ENCODE data around the gene ANKRD1.
"Not testable (repeated sequence)": the region's sequence is repeated elsewhere in the genome, so short reads cannot be mapped to it uniquely, and the experiment has no call there.

ANKRD1 gene

GRCh38 chr10:90920986-90921666, at the start of gene ANKRD1:
ANKRD1 (minus strand) TSS chr10:90921087; CDS start chr10:90921027, 60 bp downstream.
- no peak for DNase-seq (ENCODE audit: low read depth)

- no peak for DNase-seq (ENCODE audit: low read depth)
These were observed 49.2 kb upstream of the ANKRD1 start for GRCh38 chr10:90969947-90970673.

GRCh38 chr10:90969121-90969534, 48.2 kb upstream of the ANKRD1 start:
- DNase-seq (ENCODE audit: low read depth): no peak

- no peak for DNase-seq (ENCODE audit: low read depth)
These were observed 47.6 kb upstream of the ANKRD1 start for GRCh38 chr10:90968328-90969081.

DNA sequence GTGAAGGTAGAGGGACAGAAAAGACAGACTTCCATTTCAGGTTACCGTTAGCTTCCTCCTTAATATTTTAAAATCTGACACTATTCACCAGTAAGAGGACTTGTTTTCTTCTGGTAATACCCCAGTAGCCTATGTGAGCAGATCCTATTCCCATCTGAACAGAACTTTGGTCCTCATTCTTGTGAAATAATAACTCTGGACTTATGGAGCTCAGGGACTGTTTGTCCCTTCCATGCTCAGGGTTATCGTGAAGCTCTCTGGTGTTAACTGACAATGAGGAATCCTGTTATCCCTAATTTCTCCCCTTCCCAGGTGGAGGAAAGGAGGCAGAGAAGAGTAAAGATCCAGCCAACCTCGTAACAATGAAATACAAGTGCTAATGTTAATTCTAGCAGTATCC, 47.0 kb upstream of the ANKRD1 start:
- DNase-seq (ENCODE audit: low read depth): no peak

DNA sequence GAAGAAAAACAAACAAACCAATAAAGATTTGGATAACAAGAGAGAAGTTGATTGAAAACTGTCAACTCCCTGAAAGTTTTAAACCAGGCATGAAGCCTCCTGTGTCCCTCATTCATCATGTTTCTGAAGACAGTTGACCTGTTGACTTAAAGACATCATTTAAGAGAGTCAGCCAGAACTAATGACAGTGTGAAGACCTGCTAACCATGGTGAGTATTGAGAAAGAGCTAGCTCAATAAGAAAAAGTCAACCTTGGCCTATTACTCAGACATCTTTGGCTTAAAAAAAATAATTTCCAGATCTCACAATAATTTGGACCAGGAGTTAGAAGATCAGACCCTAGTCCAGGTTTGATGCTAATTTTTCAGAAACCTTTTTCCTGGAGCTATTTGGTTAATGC, 45.3 kb upstream of the ANKRD1 start:
- no peak for DNase-seq (ENCODE audit: low read depth)

- DNase-seq (ENCODE audit: low read depth): no peak
These were observed 44.8 kb upstream of the ANKRD1 start for GRCh38 chr10:90965720-90966119.

GRCh38 chr10:90964781-90965465, 44.0 kb upstream of the ANKRD1 start:
- no peak for DNase-seq (ENCODE audit: low read depth)

- DNase-seq (ENCODE audit: low read depth): no peak
These were observed 42.4 kb upstream of the ANKRD1 start for GRCh38 chr10:90963331-90963730.

DNA sequence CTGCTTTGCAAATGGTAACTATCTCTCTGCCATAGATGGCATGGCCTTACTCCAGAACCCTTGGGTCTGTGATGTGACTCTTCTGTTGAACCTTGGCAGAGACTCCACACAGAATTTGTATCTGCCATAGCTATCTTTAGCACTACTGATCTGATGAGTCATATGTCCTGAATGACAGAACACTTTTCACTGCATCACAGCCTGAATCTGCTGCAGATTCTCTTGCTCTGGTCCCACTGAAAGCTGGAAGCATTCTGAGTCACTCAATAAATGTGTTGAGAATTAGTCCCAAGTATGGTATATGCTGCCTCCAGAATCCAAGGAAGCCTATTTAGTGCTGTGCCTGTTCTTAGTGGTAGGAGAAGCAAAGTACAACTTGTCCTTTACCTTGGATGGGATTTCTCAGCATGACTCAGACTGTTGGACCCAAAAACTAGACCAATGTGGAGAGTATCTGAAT, 39.5 kb upstream of the ANKRD1 start:
- DNase-seq (ENCODE audit: low read depth): no peak

- DNase-seq (ENCODE audit: low read depth): no peak
These were observed 38.9 kb upstream of the ANKRD1 start for GRCh38 chr10:90959826-90960225.

DNA sequence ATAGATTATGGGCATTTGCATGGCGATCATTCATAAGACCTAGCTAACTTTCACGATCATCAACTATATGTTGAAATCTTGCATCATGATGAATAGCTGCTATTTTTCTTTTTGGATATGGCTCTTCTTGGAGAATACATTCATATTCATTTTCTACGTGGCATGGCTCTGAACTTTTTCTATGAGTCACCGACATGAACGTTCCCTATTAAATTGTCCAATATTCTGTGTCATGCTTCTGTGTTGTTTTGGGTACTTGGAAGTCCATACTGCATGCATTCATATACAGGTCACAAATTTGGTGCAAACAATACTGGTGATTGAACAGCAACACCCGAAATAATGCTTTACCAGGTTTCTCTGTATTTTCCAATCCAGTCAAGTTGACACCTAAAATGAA, 37.9 kb upstream of the ANKRD1 start:
- DNase-seq (ENCODE audit: low read depth): no peak

DNA sequence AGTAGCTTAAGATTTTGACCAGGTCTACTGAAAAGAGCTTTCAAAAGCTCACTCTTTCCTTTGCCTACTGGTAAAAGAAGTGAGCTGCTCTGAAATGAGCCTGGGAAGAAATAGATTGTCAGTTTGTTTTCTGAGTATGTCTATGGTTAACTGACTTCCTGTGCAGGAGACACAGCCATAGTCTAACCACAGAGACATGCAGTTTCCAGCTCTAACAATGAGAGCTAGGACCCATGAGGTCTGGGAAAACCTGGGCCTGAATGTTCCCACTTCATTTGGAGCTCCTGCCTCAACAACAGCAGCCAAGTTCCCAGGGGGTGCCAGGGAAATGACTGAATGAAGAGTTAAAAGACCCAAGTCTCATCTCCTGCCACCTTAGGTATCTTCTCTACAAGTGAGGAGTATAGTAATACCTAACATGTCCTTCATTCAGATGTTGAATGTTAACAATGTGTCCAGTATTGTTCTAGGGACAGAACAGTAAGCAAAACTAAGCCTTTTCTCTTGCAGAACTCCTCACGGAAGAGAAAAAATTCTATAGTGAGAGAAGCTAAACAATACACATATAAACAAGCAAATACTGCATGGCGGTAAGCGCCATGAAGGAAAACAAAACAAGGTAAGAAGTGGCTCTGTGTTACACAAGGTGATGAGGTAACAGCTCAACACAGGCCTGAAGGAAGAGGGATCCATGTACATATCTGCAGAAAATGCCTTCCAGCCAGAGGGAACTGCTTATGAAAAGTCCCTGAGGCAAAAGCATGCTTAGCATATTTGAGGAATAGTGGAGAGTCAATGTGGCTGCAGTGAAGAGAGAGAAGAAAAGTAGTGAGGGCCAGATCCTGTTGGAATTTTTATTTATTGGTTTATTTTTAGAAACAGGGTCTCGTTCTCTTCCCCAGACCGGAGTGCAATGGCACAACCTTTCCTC, 26.4 kb upstream of the ANKRD1 start:
- no peak for DNase-seq (ENCODE audit: low read depth)

DNA sequence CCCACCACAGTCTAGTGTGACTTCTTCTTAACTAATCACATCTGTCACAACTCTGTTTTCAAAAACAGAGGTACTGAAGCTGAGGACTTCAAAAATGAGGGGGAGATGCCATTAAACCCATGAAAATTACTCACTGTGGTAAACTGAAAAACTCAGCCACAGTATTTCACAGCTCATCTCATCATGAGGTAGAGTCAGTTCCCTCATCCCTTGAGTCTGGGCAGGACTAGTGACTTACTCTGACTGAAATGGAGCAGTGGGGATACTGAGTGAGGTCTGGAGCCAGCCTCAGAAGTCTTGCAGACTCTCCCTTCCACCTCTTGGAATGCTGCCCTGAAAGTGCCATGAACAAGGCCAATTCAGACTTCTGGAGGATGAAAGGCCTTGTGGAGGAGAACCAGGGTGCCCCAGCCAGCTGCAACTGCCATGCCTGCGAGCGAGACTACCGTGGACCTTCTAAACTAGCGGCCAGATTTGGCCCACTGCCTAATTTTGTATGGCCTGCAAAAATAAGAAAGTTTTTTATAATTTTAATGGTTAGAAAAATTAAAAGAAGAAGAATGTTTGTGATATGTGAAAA, 24.7 kb upstream of the ANKRD1 start:
- no peak for DNase-seq (ENCODE audit: low read depth)

DNA sequence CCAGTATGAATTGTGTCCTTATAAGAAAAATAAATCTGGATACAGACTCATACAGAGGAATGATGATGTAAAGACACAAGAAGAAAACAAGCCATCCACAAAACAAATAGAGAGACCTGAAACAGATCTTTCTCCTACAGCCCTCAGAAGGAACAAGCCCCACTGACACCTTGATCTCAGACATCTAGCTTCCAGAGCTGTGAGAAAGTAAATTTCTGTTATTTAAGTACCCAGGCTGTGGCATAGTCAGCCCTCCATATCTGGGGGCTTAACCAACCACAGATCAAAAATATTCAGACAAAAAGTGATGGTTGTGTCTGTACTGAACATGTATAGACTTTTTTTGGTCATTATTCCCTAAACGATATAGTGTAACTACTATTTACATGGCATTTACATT, 23.9 kb upstream of the ANKRD1 start:
- DNase-seq (ENCODE audit: low read depth): no peak

- not testable (repeated sequence) for DNase-seq (ENCODE audit: low read depth)
These were observed 22.1 kb upstream of the ANKRD1 start for GRCh38 chr10:90942980-90943379.

DNA sequence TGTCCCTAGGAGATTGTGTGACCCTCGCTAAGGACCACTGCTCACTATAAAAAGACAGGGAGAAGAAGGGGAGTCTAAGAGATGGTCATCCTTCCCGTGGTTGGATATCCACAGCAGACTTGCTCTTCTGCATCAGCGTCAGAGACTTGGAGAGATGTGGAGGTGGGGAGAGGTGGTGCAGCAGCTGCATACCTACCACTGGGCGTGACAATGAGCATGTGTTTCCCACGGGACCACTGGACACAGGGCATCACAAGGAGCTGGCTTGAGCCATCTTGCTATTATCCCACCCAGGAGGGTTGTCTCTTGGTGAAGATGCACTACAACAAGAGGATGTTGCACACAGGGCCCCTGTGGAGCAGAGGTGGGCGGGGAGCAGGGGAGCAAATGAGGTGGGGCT, 18.8 kb upstream of the ANKRD1 start:
- DNase-seq (ENCODE audit: low read depth): no peak

DNA sequence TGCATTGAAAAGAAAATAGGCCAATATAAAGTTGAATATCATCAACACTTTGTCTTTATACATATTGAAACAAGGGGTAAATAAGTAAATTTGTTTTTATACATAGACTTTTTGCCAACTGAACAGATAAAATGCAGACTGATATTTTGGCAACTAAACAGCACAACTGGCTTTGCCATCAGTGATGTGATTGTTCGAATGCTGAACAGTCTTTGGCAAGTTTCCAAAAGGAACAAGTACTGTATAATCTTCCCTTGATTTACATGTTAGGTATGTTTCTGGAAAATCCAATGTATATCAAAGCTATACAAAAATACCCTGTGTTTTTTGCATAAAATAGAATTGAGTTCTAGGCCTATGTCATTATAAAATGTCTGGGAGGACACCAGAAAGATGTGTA, 18.2 kb upstream of the ANKRD1 start:
- DNase-seq (ENCODE audit: low read depth): no peak

DNA sequence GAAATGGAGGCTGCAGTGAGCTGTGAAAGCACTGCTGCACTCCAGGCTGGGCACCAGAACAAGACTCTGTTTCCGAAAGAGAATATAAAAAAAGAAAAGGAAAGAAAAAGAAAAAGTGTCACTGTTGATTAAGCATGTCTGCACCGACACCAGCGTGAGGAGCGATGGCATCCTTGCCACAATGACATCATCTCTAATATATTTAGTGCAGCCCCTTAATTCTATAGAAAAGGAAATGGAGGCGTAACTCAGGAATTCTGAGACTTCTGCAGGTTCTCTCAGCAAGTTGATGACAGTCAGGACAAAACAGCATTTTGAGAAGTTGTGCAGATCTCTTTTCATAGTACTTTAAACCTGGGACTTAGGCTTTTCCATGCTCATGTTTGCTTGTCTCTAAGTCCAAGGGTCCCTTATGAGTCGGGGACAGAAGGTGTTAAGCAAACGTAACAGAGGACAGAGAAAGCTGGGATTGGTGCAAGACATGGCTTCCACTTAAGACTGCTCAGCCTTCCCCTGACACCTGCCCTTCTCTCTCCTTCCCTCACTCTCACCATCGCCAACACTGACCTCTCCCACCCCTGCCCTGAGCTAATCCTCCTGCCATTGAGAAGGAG, 16.9 kb upstream of the ANKRD1 start:
- no peak for DNase-seq (ENCODE audit: low read depth)

GRCh38 chr10:90936276-90936659, 15.4 kb upstream of the ANKRD1 start:
- no peak for DNase-seq (ENCODE audit: low read depth)

All from T-helper 22 cell (primary cell).